Fibroblast of lung (primary cell): ENCODE results near the gene IFNA8.

Experiments
- EZH2 ChIP-seq: IDR thresholded peaks from 2 replicates; pipeline ENCODE4 v1.5.1; 2012; ENCODE audit warnings: low read length, control low read depth, mild to moderate bottlenecking; ENCODE audit errors: missing control alignments
- TF ChIP-seq, protein P1 (sequence below), 2 donors: IDR thresholded peaks in 1 of 2; conservative IDR thresholded peaks in 1 of 2; 1 replicate in 1 of 2; 2 replicates in 1 of 2; pipeline ENCODE4 v1.5.1; 2011 to 2012; ENCODE audit warnings: low read length in 2 of 2, control low read depth in 1 of 2, inconsistent platforms in 1 of 2, low read depth in 1 of 2, mild to moderate bottlenecking in 1 of 2

DNA sequence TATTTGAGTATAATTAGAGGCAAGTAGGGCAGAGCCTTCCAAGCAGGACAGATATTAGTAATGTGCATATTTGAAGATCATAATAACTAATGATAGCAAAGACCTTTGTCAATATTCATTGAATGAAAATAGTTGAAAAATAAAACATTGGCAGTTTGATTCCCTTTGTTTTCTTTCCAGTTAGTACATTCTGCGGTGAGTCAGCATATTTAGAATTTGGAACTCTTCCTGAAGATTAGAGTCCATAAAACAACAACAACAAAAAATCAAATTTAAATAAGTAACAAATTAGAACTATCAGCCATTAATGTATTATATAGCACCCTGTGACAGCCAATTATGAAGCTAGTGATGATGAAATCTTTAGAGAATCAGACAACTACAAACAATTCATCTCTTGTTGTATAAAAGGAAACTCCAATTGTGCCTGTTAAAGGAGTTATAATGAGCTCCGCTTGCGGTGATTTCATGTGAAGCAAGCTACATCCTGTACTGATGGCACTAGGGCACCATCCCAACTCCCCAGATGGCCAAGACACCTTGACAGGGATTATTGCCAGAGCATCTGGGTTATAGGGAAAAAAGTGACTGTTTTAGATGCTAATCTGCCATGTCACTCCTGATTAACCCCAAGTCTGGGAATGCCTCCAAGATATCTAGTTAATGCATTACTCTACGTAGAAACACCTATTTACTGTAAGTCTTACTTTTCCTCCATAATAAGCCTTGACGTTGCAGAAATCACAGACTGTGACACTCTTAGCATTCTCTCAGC, 6.8 kb downstream of the IFNA8 start:
- TF ChIP-seq, protein P1, sequence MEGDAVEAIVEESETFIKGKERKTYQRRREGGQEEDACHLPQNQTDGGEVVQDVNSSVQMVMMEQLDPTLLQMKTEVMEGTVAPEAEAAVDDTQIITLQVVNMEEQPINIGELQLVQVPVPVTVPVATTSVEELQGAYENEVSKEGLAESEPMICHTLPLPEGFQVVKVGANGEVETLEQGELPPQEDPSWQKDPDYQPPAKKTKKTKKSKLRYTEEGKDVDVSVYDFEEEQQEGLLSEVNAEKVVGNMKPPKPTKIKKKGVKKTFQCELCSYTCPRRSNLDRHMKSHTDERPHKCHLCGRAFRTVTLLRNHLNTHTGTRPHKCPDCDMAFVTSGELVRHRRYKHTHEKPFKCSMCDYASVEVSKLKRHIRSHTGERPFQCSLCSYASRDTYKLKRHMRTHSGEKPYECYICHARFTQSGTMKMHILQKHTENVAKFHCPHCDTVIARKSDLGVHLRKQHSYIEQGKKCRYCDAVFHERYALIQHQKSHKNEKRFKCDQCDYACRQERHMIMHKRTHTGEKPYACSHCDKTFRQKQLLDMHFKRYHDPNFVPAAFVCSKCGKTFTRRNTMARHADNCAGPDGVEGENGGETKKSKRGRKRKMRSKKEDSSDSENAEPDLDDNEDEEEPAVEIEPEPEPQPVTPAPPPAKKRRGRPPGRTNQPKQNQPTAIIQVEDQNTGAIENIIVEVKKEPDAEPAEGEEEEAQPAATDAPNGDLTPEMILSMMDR (conservative IDR thresholded peaks at IDR 0.05 in 1 of 2, IDR thresholded peaks at IDR 0.05 in 1 of 2; ENCODE audit: low read depth in 1 of 2, low read length in 2 of 2): no peak
- TF ChIP-seq EZH2: no peak
